Measurements from ENCODE around the gene CLIP2. TPM values are rescaled to one million over a fixed set of nuclear protein-coding genes. Genes with fewer than 3 reads are reported as not detected.

CLIP2 gene
- total and polyA plus RNA-seq, 2 of the 4 experiments (the other 2 are of a cell fraction): 18.1 to 20.7 TPM

DNA sequence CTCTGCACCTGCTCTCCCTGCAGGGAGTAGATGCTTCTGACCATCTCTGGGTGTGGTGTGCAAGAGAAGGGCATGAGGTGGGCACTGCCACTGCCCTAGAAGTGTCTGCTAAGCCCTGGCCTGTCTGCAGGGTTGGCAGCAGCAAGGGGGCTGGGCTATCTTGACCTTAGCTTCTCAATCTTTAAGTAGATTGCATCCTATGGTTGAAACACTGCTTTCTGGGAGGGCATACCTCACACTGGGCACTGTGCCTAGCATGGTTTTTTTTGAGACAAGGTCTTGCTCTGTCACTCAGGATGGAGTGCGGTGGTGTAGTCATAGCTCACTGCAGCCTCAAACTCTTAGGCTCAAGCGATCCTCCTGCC, 54.9 kb downstream of the CLIP2 start:
- Histone ChIP-seq H3K79me1 (ENCODE audit: low read depth in 1 of 2, low read length in 2 of 2) (peaks cover 22 to 80% of the 10 kb centered on the region in 2 experiments), H3K4me3 (ENCODE audit: insufficient read depth, low read depth, low read length) (no peak overlapping the region), H2AK5ac (ENCODE audit: low read depth, low read length) (peak overlapping the region; percentile 37; the same call in 1 of the 2 replicates), H3K14ac (replicated peaks; ENCODE audit: low read depth, low read length) (peak overlapping the region; percentile 65; the same call in 1 of the 2 replicates), H2AFZ (replicated peaks; ENCODE audit: low read length, poor library complexity) (peak overlapping the region; percentile 75), H2BK20ac (ENCODE audit: low read depth, low read length) (peak overlapping the region; percentile 38; the same call in 1 of the 2 replicates), H3K23ac (ENCODE audit: low read depth, low read length) (no peak overlapping the region), H2BK120ac (ENCODE audit: low read depth, low read length) (peak overlapping the region; percentile 57; the same call in 1 of the 2 replicates), H3K4me1 (ENCODE audit: control insufficient read depth, insufficient read depth, low read length) (peaks cover 7% of the 10 kb centered on the region), H3K36me3 (ENCODE audit: control insufficient read depth, insufficient read depth, low read length) (peaks cover 37% of the 10 kb centered on the region), H2BK15ac (ENCODE audit: low read depth, low read length) (0 out of 3 replicates have a peak overlapping the region, but pooled peaks have one; percentile 7), H2BK5ac (ENCODE audit: low read depth, low read length, poor library complexity, severe bottlenecking) (peak overlapping the region; percentile 36), H3K9me1 (ENCODE audit: insufficient read depth, low read length) (peaks cover 12% of the 10 kb centered on the region), H4K8ac (ENCODE audit: low read depth in 2 of 2, low read length in 2 of 2) (0 out of 4 replicates have a peak overlapping the region, but pooled peaks of 1 of the 2 experiments have one; percentile 30), H3K27me3 (ENCODE audit: control insufficient read depth, insufficient read depth, low read length) (no peaks in the 10 kb centered on the region), H3K4me2 (ENCODE audit: low read depth, low read length) (0 out of 2 replicates have a peak overlapping the region, but pooled peaks have one; percentile 1), H3K18ac (ENCODE audit: low read depth, low read length) (no peak overlapping the region), H3K9me3 (ENCODE audit: control insufficient read depth, insufficient read depth, low read length) (no peaks in the 10 kb centered on the region), H4K91ac (ENCODE audit: insufficient read depth, low read depth, low read length) (peak overlapping the region; percentile 32), H4K5ac (ENCODE audit: low read depth, low read length) (no peak overlapping the region), H3K27ac (ENCODE audit: insufficient read depth, low read length) (no peak overlapping the region), H2AK9ac (replicated peaks; ENCODE audit: low read depth, low read length, poor library complexity) (peak overlapping the region; percentile 90), H4K20me1 (ENCODE audit: insufficient read depth, low read length) (peaks cover 53% of the 10 kb centered on the region), H3K9ac (ENCODE audit: low read depth, low read length) (no peak overlapping the region), H3K56ac (ENCODE audit: extremely low read depth, insufficient read depth, low read length) (no peak overlapping the region), H3K4ac (ENCODE audit: low read depth, low read length) (peak overlapping the region; percentile 35; the same call in 1 of the 2 replicates)
- dilution Hi-C loops (cut with HindIII; ENCODE audit: low sequenced_read_pairs, unreplicated experiment) (no loop called here), intact Hi-C loops (cut with micrococcal nuclease) (loop anchor here (1.0 kb wide), 1 partner anchor 14 kb away; no protein-coding TSS in a partner anchor), in situ Hi-C loops (cut with MboI; ENCODE audit: low sequenced_read_pairs) (no loop called here)
- no TSS peak for BruUV-seq (replicated peaks)
- ChIA-PET CTCF (interaction anchor here (0.6 kb wide), 2 partner anchors 9 to 326 kb away, joined by 3 read pairs; no protein-coding TSS in a partner anchor), POLR2A (ENCODE audit: unreplicated experiment) (no interaction called here)
- DNase-seq: peak; percentile 47
- ATAC-seq (ENCODE audit: low read depth): peak; percentile 61
- no peak for TF ChIP-seq MAFK (IDR thresholded peaks at IDR 0.05; ENCODE audit: low read depth, low read length)
- TF ChIP-seq, protein P1, sequence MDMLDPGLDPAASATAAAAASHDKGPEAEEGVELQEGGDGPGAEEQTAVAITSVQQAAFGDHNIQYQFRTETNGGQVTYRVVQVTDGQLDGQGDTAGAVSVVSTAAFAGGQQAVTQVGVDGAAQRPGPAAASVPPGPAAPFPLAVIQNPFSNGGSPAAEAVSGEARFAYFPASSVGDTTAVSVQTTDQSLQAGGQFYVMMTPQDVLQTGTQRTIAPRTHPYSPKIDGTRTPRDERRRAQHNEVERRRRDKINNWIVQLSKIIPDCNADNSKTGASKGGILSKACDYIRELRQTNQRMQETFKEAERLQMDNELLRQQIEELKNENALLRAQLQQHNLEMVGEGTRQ (IDR thresholded peaks at IDR 0.05; ENCODE audit: low read depth, low read length): no peak
- WGBS, 2 experiments (ENCODE audit: extremely low coverage in 2 of 2, insufficient read length in 1 of 2): no CpG with 5 or more reads among the region's 2 CpGs
